AG04450 (cell line): ENCODE results near the gene PNPLA7. TPM values are rescaled to one million over a fixed set of nuclear protein-coding genes. Genes with fewer than 3 reads are reported as not detected.
"Not testable (repeated sequence)": the region's sequence is repeated elsewhere in the genome, so short reads cannot be mapped to it uniquely, and the experiment has no call there.

Source experiments
- CTCF ChIA-PET: fragments of 300-600, 350-600 bp; formaldehyde crosslinking; extraction: SDS; loops from one replicate; lab custom pipeline; 2022; ENCODE audit warnings: antibody characterized with exemption, inconsistent platforms; lab: Charles Lee
- POLR2A ChIA-PET: fragments of 350-600 bp; formaldehyde crosslinking; extraction: SDS; loops from one replicate; lab custom pipeline; 2021; ENCODE audit warnings: antibody characterized with exemption, inconsistent platforms; lab: Yijun Ruan, JAX
- DNase-seq: peaks from one replicate; pipeline ENCODE4 v3.0.0-alpha.2; 2011; ENCODE audit warnings: low read depth, low spot score
- H3K27ac ChIP-seq: one replicate; pipeline ENCODE4 v1.5.1; 2012; ENCODE audit warnings: low read depth, low read length, control low read depth
- H3K27me3 ChIP-seq: one replicate; pipeline ENCODE4 v1.6.0; 2012; ENCODE audit warnings: low read length; ENCODE audit not compliant: control insufficient read depth, insufficient read depth
- H3K4me3 ChIP-seq: 2 replicates; pipeline ENCODE4 v1.5.1; 2011; ENCODE audit warnings: mild to moderate bottlenecking, low read depth, low read length, control low read depth
- H3K9me3 ChIP-seq: 2 replicates; pipeline ENCODE4 v1.5.1; 2012; ENCODE audit warnings: low read length; ENCODE audit not compliant: control insufficient read depth, insufficient read depth
- polyA plus RNA-seq: library from polyadenylated mRNA; depleted of rRNA; stranded (reverse); fragments of >200 nt; gene quantifications from 2 replicates; pipeline ENCODE4 v1.2.3, GENCODE V29; 2011
- TF ChIP-seq, protein P1 (sequence below): IDR thresholded peaks from 2 replicates; pipeline ENCODE4 v1.5.1; 2011; ENCODE audit warnings: low read depth, low read length, control low read depth, inconsistent platforms

The PNPLA7 gene
- polyA plus RNA-seq, 1 experiment, result 0.26 TPM

DNA sequence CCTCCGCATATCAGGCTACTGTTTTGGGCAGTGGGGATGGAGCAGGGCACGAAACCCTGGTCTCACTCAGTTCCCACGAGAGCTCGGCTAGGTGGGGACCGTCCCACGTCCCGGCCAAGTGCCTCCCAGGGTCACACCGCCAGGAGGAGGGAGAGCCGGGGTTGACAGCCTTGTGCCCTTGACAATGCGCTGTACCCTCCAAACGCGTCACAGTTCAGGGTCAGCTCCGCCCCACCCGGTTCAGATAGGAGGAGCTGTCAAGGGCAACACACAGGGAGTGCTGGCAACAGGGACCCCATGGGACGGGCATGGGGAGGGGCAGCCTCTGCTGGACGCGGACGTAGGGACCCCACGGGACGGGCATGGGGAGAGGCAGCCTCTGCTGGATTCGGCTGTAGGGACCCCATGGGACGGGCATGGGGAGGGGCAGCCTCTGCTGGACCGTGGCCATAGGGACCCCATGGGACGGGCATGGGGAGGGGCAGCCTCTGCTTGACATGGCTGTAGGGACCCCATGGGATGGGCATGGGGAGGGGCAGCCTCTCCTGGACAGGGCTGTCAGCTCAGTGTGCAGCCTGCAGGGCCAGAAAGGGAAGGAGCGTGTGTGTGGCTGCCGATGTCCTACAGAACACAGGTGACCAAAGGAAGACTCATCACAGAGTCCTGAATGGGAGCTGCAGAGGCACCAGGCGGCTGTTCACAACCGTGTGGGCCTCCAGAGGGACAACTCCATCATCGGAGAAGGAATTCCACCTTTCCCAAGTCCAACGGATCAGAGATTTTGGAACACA lies 29.4 kb downstream of the PNPLA7 start:
- TF ChIP-seq, protein P1, sequence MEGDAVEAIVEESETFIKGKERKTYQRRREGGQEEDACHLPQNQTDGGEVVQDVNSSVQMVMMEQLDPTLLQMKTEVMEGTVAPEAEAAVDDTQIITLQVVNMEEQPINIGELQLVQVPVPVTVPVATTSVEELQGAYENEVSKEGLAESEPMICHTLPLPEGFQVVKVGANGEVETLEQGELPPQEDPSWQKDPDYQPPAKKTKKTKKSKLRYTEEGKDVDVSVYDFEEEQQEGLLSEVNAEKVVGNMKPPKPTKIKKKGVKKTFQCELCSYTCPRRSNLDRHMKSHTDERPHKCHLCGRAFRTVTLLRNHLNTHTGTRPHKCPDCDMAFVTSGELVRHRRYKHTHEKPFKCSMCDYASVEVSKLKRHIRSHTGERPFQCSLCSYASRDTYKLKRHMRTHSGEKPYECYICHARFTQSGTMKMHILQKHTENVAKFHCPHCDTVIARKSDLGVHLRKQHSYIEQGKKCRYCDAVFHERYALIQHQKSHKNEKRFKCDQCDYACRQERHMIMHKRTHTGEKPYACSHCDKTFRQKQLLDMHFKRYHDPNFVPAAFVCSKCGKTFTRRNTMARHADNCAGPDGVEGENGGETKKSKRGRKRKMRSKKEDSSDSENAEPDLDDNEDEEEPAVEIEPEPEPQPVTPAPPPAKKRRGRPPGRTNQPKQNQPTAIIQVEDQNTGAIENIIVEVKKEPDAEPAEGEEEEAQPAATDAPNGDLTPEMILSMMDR, result no peak
- POLR2A ChIA-PET, result no interaction called here
- no peaks in the 10 kb centered on the region for H3K27me3 ChIP-seq
- no peak for DNase-seq
- peaks cover 9% of the 10 kb centered on the region; the same call in 1 of the 2 replicates for H3K9me3 ChIP-seq
- no peak overlapping the region for H3K4me3 ChIP-seq
- H3K27ac ChIP-seq, result no peak overlapping the region
- CTCF ChIA-PET, result interaction anchor here (1.3 kb wide), 1 partner anchor 14 kb away, joined by 3 read pairs; no protein-coding TSS in a partner anchor

DNA sequence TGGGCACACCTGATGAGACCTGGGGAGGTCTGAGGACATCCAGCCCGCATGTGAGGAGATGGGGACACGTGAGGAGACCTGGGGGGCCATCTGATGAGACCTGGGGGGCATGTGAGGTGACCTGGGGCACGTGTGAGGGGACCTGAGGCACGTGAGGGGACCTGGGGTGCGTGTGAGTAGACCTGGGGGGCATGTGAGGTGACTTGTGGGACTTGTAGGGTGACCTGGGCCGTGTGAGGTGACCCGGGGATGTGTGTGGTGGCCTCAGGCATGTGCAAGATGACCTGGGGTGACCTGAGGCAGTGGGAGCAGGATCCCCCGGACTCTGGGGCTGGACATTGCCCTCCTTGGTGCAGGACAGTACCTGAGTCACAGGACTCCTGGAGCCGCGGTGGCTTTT lies 30.6 kb downstream of the PNPLA7 start:
- DNase-seq, result no peak
- Histone ChIP-seq H3K9me3 (peaks cover 9% of the 10 kb centered on the region; the same call in 1 of the 2 replicates), H3K27ac (no peak overlapping the region), H3K4me3 (no peak overlapping the region), H3K27me3 (no peaks in the 10 kb centered on the region)
- ChIA-PET POLR2A (no interaction called here), CTCF (interaction anchor here (1.3 kb wide), 1 partner anchor 16 kb away, joined by 3 read pairs; no protein-coding TSS in a partner anchor)
- TF ChIP-seq, protein P1, result no peak

DNA sequence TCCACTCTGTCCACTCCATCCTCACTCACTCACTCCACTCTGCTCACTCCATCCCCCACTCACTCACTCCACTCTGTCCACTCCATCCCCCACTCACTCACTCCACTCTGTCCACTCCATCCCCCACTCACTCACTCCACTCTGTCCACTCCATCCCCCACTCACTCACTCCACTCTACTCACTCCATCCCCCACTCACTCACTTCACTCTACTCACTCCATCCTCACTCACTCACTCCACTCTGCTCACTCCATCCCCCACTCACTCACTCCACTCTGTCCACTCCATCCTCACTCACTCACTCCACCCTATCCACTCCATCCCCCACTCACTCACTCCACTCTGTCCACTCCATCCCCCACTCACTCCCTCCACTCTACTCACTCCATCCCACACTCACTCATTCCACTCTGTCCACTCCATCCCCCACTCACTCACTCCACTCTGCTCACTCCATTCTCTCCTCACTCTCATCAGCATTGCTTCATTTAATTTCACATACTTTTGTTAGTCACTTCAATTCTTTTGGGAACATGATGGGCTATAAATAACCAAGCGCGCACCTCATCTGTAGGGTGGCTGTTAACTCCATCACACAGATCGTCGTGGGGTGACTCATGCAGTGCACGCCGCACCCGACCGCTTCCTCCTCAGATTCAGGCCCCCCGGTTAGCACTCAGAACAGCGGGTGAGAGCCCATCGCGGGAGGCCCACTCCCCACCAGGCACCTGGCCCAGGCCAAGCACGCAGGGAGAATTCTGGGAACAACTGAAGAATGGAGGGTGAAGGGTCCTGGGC lies 31.3 kb downstream of the PNPLA7 start:
- POLR2A ChIA-PET, CTCF ChIA-PET, DNase-seq: not testable (repeated sequence)

DNA sequence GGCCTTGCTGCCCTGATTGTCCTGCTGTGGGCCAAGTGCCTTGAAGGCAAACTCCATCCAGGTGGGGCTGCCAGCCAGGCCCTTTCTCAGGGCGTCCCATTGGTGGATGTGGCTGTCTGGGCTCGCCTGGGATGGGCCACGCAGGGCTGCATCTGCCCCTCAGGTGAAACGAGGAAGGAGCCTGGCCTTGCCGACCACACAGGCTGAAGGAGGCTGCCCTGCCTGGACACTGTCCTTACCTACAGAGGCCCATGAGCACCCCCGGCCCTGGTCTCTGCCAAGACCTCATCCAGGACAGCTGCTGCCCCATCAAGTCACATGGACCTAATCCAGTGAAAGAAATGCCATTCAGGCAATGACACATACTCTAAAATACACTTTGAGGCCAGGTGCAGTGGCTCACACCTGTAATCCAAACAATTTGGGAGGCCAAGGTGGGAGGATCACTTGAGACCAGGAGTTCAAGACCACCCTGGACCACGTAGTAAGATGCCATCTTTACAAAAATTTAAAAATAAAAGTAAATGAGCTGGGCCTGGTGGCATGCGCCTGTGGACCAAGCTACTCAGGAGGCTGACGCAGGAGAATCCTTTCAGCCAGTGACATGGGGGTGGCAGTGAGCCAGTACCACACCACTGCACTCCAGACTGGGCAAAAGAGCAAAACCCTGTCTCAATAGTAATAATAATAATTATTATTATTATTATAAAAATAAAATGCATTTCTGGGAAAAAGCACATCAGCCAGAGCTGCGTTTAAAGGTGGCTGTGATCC lies 33.9 kb downstream of the PNPLA7 start:
- TF ChIP-seq, protein P1, result no peak
- no peak for DNase-seq
- H3K9me3 ChIP-seq, result peaks cover 9% of the 10 kb centered on the region; the same call in 1 of the 2 replicates
- no peak overlapping the region for H3K4me3 ChIP-seq
- ChIA-PET POLR2A (interaction anchor here (0.6 kb wide), 1 partner anchor 424 kb away, joined by 3 read pairs; no protein-coding TSS in a partner anchor), CTCF (no interaction called here)
- no peak overlapping the region for H3K27ac ChIP-seq
- no peaks in the 10 kb centered on the region for H3K27me3 ChIP-seq

More for the DNA sequence above, 31.3 kb downstream of the PNPLA7 start:
- H3K9me3 ChIP-seq, H3K27me3 ChIP-seq, H3K4me3 ChIP-seq, H3K27ac ChIP-seq: not testable (repeated sequence)

DNA sequence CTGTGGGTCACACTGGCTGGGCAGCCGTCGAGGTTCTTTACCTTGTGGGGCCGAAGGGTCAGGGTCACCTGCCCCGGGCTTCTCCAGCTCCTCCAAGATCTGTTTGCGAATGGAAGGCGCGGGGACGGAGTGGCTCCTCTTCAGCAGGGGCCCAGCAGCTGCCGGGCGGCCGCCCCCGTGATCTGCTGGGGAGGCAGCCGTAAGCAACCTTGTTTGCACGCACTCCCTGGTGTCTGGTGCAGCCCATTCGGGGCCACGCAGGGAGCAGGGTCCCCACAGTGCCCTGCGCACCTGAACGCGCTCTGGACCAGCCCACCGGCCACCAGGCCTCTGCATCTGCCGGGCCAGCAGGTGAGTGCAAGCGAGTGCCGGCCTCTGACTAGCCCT lies 34.9 kb downstream of the PNPLA7 start:
- Histone ChIP-seq H3K27me3 (no peaks in the 10 kb centered on the region), H3K9me3 (peaks cover 12% of the 10 kb centered on the region; the same call in 1 of the 2 replicates), H3K4me3 (no peak overlapping the region), H3K27ac (no peak overlapping the region)
- POLR2A ChIA-PET, result no interaction called here
- DNase-seq, result no peak
- TF ChIP-seq, protein P1, result no peak
- CTCF ChIA-PET, result no interaction called here
